HCT116 (cell line): Measurements from ENCODE around the gene KY. TPM values are rescaled to one million over a fixed set of nuclear protein-coding genes. Genes with fewer than 3 reads are reported as not detected.

Experiments used
- ATAC-seq: fragments of 200-7000 bp; cut with Tn5 transposase; 2 replicates; pipeline ENCODE4 v1.9.1; 2020; ENCODE audit warnings: mild to moderate bottlenecking, moderate library complexity
- BruUV-seq: library from RNA; stranded (reverse); fragments of 400-500 nt; replicated peaks from 2 replicates; lab custom pipeline; 2021; lab: Mats Ljungman, UMichigan
- CTCF ChIA-PET: fragments of 300-600 bp; sonication (Branson Sonifier 250); formaldehyde crosslinking; loops from one replicate; lab custom pipeline; 2021; ENCODE audit warnings: antibody characterized with exemption; lab: Charles Lee
- POLR2A ChIA-PET: fragments of 300-600, 350-600 bp; sonication (Branson Sonifier 250); formaldehyde crosslinking; loops from one replicate; lab custom pipeline; 2021; ENCODE audit warnings: antibody characterized with exemption; lab: Charles Lee
- RAD21 ChIA-PET, 2 experiments: fragments of 300-600 bp; sonication (Branson Sonifier 250); formaldehyde crosslinking; loops; one replicate each; lab custom pipeline; 2023; ENCODE audit warnings: low total read pairs in 2 of 2; ENCODE audit not compliant: uncharacterized antibody in 2 of 2, unreplicated experiment in 2 of 2, low non-redundant PET in 1 of 2; lab: Charles Lee
- DNase-seq: peaks from one replicate; pipeline ENCODE4 v3.0.0-alpha.2; 2010; ENCODE audit warnings: low read depth, low spot score
- H2AFZ ChIP-seq: fragments of 200-600 bp; shearing (Covaris generic), sonication (generic); 2 replicates; pipeline ENCODE4 v1.6.1; 2017; ENCODE audit warnings: low read depth, mixed run types, mixed read lengths, antibody characterized with exemption, low read length; ENCODE audit not compliant: poor library complexity, severe bottlenecking
- H3K27ac ChIP-seq: 2 replicates; pipeline ENCODE4 v1.5.1; 2012; ENCODE audit warnings: low read depth, low read length
- H3K27me3 ChIP-seq: fragments of 200-600 bp; sonication (generic); 2 replicates; pipeline ENCODE4 v1.6.1; 2016; ENCODE audit warnings: mixed run types, low read length, mixed read lengths; ENCODE audit not compliant: insufficient read depth
- H3K36me3 ChIP-seq, 2 experiments: fragments of 200-500 bp in 1 of 2; fragments of 200-600 bp in 1 of 2; sonication (Bioruptor generic) in 1 of 2; sonication (generic) in 1 of 2; 2 replicates each; pipeline versions ENCODE4 v1.5.1 to v1.6.1; 2014 to 2016; ENCODE audit warnings: low read length in 2 of 2, inconsistent platforms in 1 of 2, mixed read lengths in 1 of 2, mixed run types in 1 of 2; ENCODE audit not compliant: insufficient read depth in 2 of 2, control insufficient read depth in 1 of 2
- H3K4me1 ChIP-seq, 2 experiments: fragments of 200-600 bp in 1 of 2; sonication (generic) in 1 of 2; 2 replicates each; pipeline versions ENCODE4 v1.5.1 to v1.6.1; 2012 to 2017; ENCODE audit warnings: low read length in 2 of 2, inconsistent platforms in 1 of 2, mild to moderate bottlenecking in 1 of 2, mixed read lengths in 1 of 2, mixed run types in 1 of 2, moderate library complexity in 1 of 2; ENCODE audit not compliant: insufficient read depth in 2 of 2, control insufficient read depth in 1 of 2
- H3K4me2 ChIP-seq: fragments of 200-600 bp; sonication (generic); 2 replicates; pipeline ENCODE4 v1.6.1; 2017; ENCODE audit warnings: mixed run types, low read length, mixed read lengths
- H3K4me3 ChIP-seq, 2 experiments: fragments of 200-600 bp in 1 of 2; sonication (generic) in 1 of 2; replicated peaks in 1 of 2; 2 replicates each; pipeline ENCODE4 v1.5.1; 2011 to 2016; ENCODE audit warnings: low read length in 2 of 2, control low read depth in 1 of 2, low read depth in 1 of 2, mild to moderate bottlenecking in 1 of 2, mixed read lengths in 1 of 2, mixed run types in 1 of 2
- H3K79me2 ChIP-seq: fragments of 200-600 bp; sonication (generic); 2 replicates; pipeline ENCODE4 v1.6.1; 2017; ENCODE audit warnings: mild to moderate bottlenecking, mixed run types, low read length, moderate library complexity, mixed read lengths; ENCODE audit not compliant: insufficient read depth
- H3K9ac ChIP-seq: fragments of 200-600 bp; sonication (generic); 2 replicates; pipeline ENCODE4 v1.6.1; 2016; ENCODE audit warnings: low read length, mixed read lengths
- H3K9me2 ChIP-seq: fragments of 200-600 bp; sonication (generic), shearing (Covaris generic); 2 replicates; pipeline ENCODE4 v1.6.1; 2017; ENCODE audit warnings: mixed run types, mild to moderate bottlenecking, moderate library complexity; ENCODE audit not compliant: insufficient read depth
- H3K9me3 ChIP-seq, 2 experiments: fragments of 200-500 bp in 1 of 2; fragments of 200-600 bp in 1 of 2; sonication (Bioruptor generic) in 1 of 2; sonication (generic) in 1 of 2; 2 replicates each; pipeline ENCODE4 v1.6.1; 2014 to 2017; ENCODE audit warnings: low read length in 2 of 2, mixed read lengths in 2 of 2, inconsistent platforms in 1 of 2, low read depth in 1 of 2, mild to moderate bottlenecking in 1 of 2, mixed run types in 1 of 2, moderate library complexity in 1 of 2; ENCODE audit not compliant: control insufficient read depth in 1 of 2, insufficient read depth in 1 of 2
- H4K20me1 ChIP-seq: fragments of 200-600 bp; sonication (generic), shearing (Covaris generic); 2 replicates; pipeline ENCODE4 v1.6.1; 2017; ENCODE audit warnings: mixed run types, mild to moderate bottlenecking, moderate library complexity; ENCODE audit not compliant: insufficient read depth
- CBX3 ChIP-seq: IDR thresholded peaks from 2 replicates; pipeline ENCODE4 v1.6.1; 2012; ENCODE audit warnings: low read depth
- CEBPB ChIP-seq: IDR thresholded peaks from 2 replicates; pipeline ENCODE4 v1.6.1; 2012; ENCODE audit warnings: low read depth
- ELF1 ChIP-seq: IDR thresholded peaks from 2 replicates; pipeline ENCODE4 v1.6.1; 2012; ENCODE audit warnings: low read depth, borderline replicate concordance
- EZH2 ChIP-seq: fragments of 200-600 bp; sonication (generic); IDR thresholded peaks from 2 replicates; pipeline ENCODE4 v1.6.1; 2017; ENCODE audit warnings: antibody characterized with exemption, mixed run types
- POLR2AphosphoS5 ChIP-seq: IDR thresholded peaks from 2 replicates; pipeline ENCODE4 v1.6.1; 2011; ENCODE audit warnings: mild to moderate bottlenecking, low read depth, low read length, moderate library complexity
- SRF ChIP-seq: IDR thresholded peaks from 2 replicates; pipeline ENCODE4 v1.6.1; 2012; ENCODE audit warnings: low read depth
- TCF7L2 ChIP-seq: IDR thresholded peaks from 2 replicates; pipeline ENCODE4 v1.7.0; 2011; ENCODE audit warnings: borderline replicate concordance, inconsistent platforms; ENCODE audit not compliant: insufficient read depth, insufficient read length; ENCODE audit errors: extremely low read depth
- YY1 ChIP-seq: IDR thresholded peaks from 2 replicates; pipeline ENCODE4 v1.6.1; 2011; ENCODE audit warnings: low read length, low read depth, moderate library complexity, mild to moderate bottlenecking; ENCODE audit not compliant: insufficient replicate concordance; ENCODE audit errors: extremely low read depth
- ZFX ChIP-seq: fragments of 450-650 bp; IDR thresholded peaks from 2 replicates; pipeline ENCODE4 v1.6.1; 2017
- ZNF274 ChIP-seq: fragments of 200-500 bp; sonication (Bioruptor generic); IDR thresholded peaks from 2 replicates; pipeline ENCODE4 v1.6.1; 2014; ENCODE audit warnings: mild to moderate bottlenecking, low read depth, low read length, inconsistent platforms
- intact Hi-C: fragments of 100-400 bp; cut with micrococcal nuclease; formaldehyde crosslinking; loops from 2 replicates; pipeline ENCODE4 v1.10.0; 2022
- total RNA-seq: library from RNA; stranded (reverse); gene quantifications from one replicate; pipeline ENCODE4 v1.2.1, GENCODE V29; 2021; ENCODE audit not compliant: unreplicated experiment
- TF ChIP-seq, protein P1 (sequence below): IDR thresholded peaks from 2 replicates; pipeline ENCODE4 v1.6.1; 2012

Gene KY
- total RNA-seq, 1 experiment from 2014 or later, result not detected

DNA sequence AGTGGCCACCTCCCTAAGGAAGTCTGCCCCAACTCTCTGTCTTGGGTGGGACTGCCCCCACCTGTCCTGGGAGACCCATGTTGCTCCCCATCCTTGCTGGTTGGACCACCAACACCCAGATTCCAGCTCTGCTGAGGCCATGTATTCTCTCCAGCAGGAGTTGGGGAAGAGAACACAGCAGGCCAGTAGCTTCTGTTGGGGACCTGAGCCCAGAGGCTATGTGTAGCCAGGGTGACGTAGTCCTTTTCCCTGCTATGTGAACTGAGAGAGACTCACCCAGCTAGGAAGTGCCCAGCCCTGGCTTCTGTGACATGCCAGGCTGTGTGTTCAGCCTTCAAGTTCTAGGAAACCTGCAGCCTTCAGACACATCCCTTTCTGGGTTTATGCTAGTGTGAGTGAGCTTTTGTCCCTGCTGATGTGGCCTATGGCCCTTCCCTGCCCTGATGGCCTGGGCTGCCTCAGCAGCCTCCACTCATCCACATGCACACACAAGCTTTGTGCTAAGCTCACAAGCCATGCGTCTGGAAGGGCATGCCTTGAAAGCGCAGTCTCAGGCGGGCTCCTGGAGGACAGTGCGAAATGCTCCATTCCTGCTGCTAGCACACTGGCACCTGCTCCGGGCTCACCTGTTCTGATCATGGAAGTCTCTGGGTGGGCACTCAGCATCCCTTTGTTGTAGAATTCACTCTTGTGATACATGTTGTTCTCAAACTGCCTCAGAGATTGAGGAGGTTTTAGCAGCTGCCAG is 42.6 kb downstream of the KY start:
- intact Hi-C loops, result no loop called here
- POLR2A ChIA-PET, result no interaction called here
- Histone ChIP-seq H2AFZ (no peak overlapping the region), H3K79me2 (no peaks in the 10 kb centered on the region), H3K4me1 (no peaks in the 10 kb centered on the region), H4K20me1 (no peaks in the 10 kb centered on the region), H3K9me2 (no peaks in the 10 kb centered on the region), H3K9me3 (no peaks in the 10 kb centered on the region), H3K9ac (no peak overlapping the region), H3K27ac (no peak overlapping the region), H3K36me3 (no peaks in the 10 kb centered on the region), H3K4me3 (no peak overlapping the region), H3K4me2 (no peak overlapping the region), H3K27me3 (peaks cover 14% of the 10 kb centered on the region; the same call in 1 of the 2 replicates)
- BruUV-seq, result no TSS peak
- ATAC-seq (no peak), DNase-seq (no peak)
- RAD21 ChIA-PET, result no interaction called here
- CTCF ChIA-PET, result no interaction called here
- TF ChIP-seq ELF1, result no peak

DNA sequence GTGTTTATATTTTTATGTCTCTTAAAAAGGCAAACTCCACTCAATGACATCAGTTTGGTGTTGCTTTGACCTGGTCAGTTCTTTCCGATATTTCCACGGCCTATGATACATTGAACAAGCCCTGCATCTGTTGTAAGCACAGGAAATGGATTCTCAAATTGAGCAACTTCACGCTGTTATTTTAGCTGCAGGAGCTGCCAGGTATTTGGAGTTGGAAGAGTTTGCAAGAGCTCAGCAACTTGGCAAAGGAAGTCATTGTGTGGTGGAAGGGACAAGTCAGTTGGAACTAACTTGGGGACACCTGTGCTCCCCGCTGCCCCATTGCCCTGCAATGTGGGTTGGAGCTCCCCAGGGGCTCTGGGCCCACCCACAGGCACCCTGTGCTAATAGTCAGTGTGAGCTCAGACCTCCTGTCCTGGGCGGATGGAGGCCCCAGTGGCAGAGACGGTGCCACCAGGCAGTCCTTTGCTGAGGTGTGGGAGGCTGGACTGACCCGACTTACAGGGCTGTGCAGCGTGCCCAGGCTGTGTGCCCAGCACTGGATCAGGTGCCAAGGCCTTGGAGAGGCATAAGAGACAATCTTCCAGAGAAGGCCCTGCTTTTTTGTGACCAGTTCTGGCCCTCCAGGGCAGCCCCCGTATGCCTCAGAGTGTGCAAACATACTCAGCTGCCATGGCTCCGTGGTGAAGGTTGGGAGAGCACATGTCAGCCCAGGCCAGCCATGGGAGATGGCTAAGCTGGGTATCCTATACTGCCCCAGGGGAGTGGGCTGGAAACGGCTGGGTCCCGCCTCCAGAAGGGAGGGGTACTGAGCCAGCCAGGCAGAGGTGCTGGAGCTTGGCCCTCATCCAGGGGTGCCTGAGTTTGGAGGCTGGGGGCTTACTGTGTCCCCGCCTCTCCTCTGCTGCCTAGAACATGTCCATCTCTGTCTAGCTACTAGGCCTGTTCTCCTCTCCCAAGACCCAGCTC is 43.5 kb downstream of the KY start:
- Histone ChIP-seq H3K9me2 (no peaks in the 10 kb centered on the region), H3K4me3 (no peak overlapping the region), H3K9ac (no peak overlapping the region), H3K27me3 (peaks cover 12% of the 10 kb centered on the region; the same call in 1 of the 2 replicates), H3K79me2 (no peaks in the 10 kb centered on the region), H3K4me2 (no peak overlapping the region), H3K4me1 (no peaks in the 10 kb centered on the region), H2AFZ (no peak overlapping the region), H4K20me1 (no peaks in the 10 kb centered on the region), H3K9me3 (no peaks in the 10 kb centered on the region), H3K36me3 (no peaks in the 10 kb centered on the region), H3K27ac (no peak overlapping the region)
- DNase-seq, result no peak
- TF ChIP-seq EZH2, result no peak
- TF ChIP-seq CEBPB, result no peak
- no peak for TF ChIP-seq POLR2AphosphoS5
- no peak for TF ChIP-seq ZFX
- TF ChIP-seq, protein P1, sequence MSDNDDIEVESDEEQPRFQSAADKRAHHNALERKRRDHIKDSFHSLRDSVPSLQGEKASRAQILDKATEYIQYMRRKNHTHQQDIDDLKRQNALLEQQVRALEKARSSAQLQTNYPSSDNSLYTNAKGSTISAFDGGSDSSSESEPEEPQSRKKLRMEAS, result no peak
- no peak for TF ChIP-seq CBX3
- no peak for TF ChIP-seq SRF
- TF ChIP-seq TCF7L2, result no peak
- TF ChIP-seq ELF1, result no peak
- TF ChIP-seq ZNF274, result no peak
- TF ChIP-seq YY1, result no peak
- intact Hi-C loops, result no loop called here
- no peak for ATAC-seq
- no TSS peak for BruUV-seq
- ChIA-PET POLR2A (no interaction called here), RAD21 (no interaction called here), CTCF (no interaction called here)
